Neural crest cell (in vitro differentiated cells): Measurements from ENCODE around the gene KRT81. TPM values are rescaled to one million over a fixed set of nuclear protein-coding genes. Genes with fewer than 3 reads are reported as not detected.

Experiments
- DNase-seq: peaks from one replicate; pipeline ENCODE4 v3.0.0; 2021; ENCODE audit warnings: low read depth, mixed read lengths, low spot score
- H3K27ac Mint-ChIP-seq: one replicate; pipeline ENCODE4 v1.8.0; 2021; ENCODE audit warnings: mild to moderate bottlenecking, mixed read lengths; ENCODE audit not compliant: unreplicated experiment
- H3K27me3 Mint-ChIP-seq: 2 replicates; pipeline ENCODE4 v1.8.0; 2021; ENCODE audit warnings: low read depth, mild to moderate bottlenecking, mixed read lengths
- H3K36me3 Mint-ChIP-seq: 2 replicates; pipeline ENCODE4 v1.8.0; 2021; ENCODE audit warnings: low read depth, mild to moderate bottlenecking, mixed read lengths
- H3K4me1 Mint-ChIP-seq: 2 replicates; pipeline ENCODE4 v1.8.0; 2021; ENCODE audit warnings: mixed read lengths
- H3K4me3 Mint-ChIP-seq: one replicate; pipeline ENCODE4 v1.8.0; 2021; ENCODE audit warnings: mild to moderate bottlenecking, mixed read lengths
- H3K9me3 Mint-ChIP-seq: 2 replicates; pipeline ENCODE4 v1.8.0; 2021; ENCODE audit warnings: mixed read lengths
- total RNA-seq: library from RNA; stranded (reverse); gene quantifications from 2 replicates; pipeline ENCODE4 v1.2.1, GENCODE V29; 2021
- TF ChIP-seq, protein P1 (sequence below): fragments of 200-600 bp; sonication (generic); conservative IDR thresholded peaks from 2 replicates; pipeline ENCODE4 v1.5.0; 2021; ENCODE audit warnings: antibody characterized with exemption, mild to moderate bottlenecking

KRT81 gene
- total RNA-seq, 1 donor from 2014 or later: not detected

GRCh38 chr12:52239767-52240166 lies 51.6 kb downstream of the KRT81 start:
- Mint-ChIP-seq H3K27ac (no peak overlapping the region), H3K4me1 (peaks cover 5% of the 10 kb centered on the region), H3K27me3 (peaks cover 24% of the 10 kb centered on the region), H3K4me3 (no peak overlapping the region), H3K36me3 (no peaks in the 10 kb centered on the region), H3K9me3 (no peaks in the 10 kb centered on the region)
- TF ChIP-seq, protein P1, sequence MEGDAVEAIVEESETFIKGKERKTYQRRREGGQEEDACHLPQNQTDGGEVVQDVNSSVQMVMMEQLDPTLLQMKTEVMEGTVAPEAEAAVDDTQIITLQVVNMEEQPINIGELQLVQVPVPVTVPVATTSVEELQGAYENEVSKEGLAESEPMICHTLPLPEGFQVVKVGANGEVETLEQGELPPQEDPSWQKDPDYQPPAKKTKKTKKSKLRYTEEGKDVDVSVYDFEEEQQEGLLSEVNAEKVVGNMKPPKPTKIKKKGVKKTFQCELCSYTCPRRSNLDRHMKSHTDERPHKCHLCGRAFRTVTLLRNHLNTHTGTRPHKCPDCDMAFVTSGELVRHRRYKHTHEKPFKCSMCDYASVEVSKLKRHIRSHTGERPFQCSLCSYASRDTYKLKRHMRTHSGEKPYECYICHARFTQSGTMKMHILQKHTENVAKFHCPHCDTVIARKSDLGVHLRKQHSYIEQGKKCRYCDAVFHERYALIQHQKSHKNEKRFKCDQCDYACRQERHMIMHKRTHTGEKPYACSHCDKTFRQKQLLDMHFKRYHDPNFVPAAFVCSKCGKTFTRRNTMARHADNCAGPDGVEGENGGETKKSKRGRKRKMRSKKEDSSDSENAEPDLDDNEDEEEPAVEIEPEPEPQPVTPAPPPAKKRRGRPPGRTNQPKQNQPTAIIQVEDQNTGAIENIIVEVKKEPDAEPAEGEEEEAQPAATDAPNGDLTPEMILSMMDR: no peak
- DNase-seq: no peak

DNA sequence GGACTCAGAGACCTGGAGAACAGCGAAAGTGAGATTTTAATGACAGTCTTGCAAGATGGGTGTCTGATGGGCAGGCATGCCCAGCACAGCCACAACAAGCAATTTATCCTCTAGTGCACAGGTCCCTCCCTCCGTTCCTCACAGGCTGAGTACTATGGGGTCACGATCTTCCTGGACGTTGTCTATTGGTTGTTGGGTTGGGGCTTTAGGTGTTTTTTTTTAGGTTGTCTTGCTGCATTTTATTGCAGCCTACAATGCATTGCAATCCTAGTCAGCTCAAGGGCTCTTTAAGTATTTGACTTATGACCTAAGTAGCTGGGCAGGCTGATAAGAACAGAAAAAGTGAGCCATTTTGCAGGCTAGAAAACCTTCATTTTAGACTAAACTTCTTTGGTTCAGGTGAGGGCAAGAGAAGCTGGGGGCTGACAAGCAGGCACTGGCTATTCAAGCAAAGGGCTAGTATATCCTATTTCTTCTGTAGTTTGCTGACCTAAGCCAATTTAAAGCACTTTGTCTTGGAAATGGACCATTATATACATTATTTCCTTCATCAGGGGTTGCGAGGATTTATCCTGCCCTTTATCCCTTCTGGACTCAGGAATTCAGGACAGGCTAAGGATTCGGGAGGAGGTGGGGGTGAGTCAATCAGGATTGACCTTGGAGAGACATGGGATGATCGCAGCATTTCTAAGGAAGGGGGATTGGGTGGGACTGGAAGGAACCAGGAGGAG lies 52.3 kb downstream of the KRT81 start:
- Mint-ChIP-seq H3K4me1 (peaks cover 5% of the 10 kb centered on the region), H3K27me3 (peaks cover 30% of the 10 kb centered on the region), H3K36me3 (no peaks in the 10 kb centered on the region), H3K27ac (no peak overlapping the region), H3K9me3 (no peaks in the 10 kb centered on the region), H3K4me3 (no peak overlapping the region)
- no peak for DNase-seq
- TF ChIP-seq, protein P1: no peak

- TF ChIP-seq, protein P1: no peak
- Mint-ChIP-seq H3K4me1 (peaks cover 4% of the 10 kb centered on the region), H3K9me3 (no peaks in the 10 kb centered on the region), H3K27me3 (peaks cover 36% of the 10 kb centered on the region), H3K36me3 (no peaks in the 10 kb centered on the region), H3K27ac (no peak overlapping the region), H3K4me3 (no peak overlapping the region)
- no peak for DNase-seq
Measured at GRCh38 chr12:52238207-52238840, 53.0 kb downstream of the KRT81 start.

DNA sequence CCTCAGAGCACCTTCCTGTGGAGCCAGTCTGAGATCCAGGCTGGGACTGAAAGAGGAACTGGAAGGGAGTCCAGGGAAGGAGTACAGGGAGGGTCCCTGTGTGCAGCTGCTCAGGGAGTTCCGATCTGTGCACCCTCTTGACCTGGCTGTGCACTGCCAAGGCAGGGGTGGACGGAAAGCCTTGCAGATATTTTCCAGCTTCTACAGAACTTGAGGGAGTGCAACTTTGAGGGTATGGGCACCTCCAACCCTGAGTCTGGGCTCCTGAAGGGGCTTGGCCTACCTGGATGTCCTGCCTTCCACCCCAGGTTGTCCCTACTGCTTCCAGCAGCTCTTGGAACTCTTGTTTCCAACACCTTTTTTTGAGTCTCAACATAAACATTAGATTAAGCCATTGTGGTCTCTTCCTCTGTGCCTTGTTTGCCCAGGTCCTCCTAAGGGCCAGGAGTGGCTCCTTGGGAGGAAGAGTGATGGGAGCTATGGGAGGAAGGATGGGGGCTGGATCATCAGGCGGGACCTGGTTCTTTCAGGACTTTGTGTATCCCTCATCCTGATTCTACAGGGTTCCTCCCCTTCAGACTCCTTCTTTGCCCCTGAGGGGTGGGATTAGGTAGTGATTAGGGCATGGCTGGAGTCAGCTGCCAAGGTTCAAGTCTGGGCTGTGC lies 54.8 kb downstream of the KRT81 start:
- H3K4me1 Mint-ChIP-seq: peaks cover 15% of the 10 kb centered on the region
- TF ChIP-seq, protein P1: no peak
- H3K4me3 Mint-ChIP-seq: no peak overlapping the region
- DNase-seq: no peak
- H3K27ac Mint-ChIP-seq: no peak overlapping the region
- H3K27me3 Mint-ChIP-seq: peaks cover 54% of the 10 kb centered on the region
- no peaks in the 10 kb centered on the region for H3K9me3 Mint-ChIP-seq
- H3K36me3 Mint-ChIP-seq: no peaks in the 10 kb centered on the region

Other genes starting within 250 kb of the KRT81 start
- 51.0 and 52.8 TPM in 2 replicates for gene NR4A1, start 240.1 kb downstream of the KRT81 start, total RNA-seq
- 32.1 and 34.3 TPM in 2 replicates for gene ATG101, start 221.6 kb downstream of the KRT81 start, total RNA-seq
- not detected in 2 replicates for gene SMIM41, start 211.8 kb downstream of the KRT81 start, total RNA-seq
- gene KRT80, start 99.5 kb downstream of the KRT81 start, total RNA-seq: not detected in 2 replicates
- gene KRT7, start 58.3 kb downstream of the KRT81 start, total RNA-seq: not detected in 2 replicates
- gene KRT86, start 16.9 kb downstream of the KRT81 start, total RNA-seq: not detected in 2 replicates
- gene KRT83, start 29.9 kb upstream of the KRT81 start, total RNA-seq: not detected in 2 replicates
- gene KRT85, start 75.9 kb upstream of the KRT81 start, total RNA-seq: not detected in 2 replicates
- gene KRT84, start 94.1 kb upstream of the KRT81 start, total RNA-seq: not detected in 2 replicates
- not detected in 2 replicates for gene KRT82, start 114.8 kb upstream of the KRT81 start, total RNA-seq
- gene KRT75, start 142.8 kb upstream of the KRT81 start, total RNA-seq: not detected in 2 replicates
- not detected in 2 replicates for gene KRT6B, start 160.6 kb upstream of the KRT81 start, total RNA-seq
- not detected in 2 replicates for gene KRT6C, start 182.3 kb upstream of the KRT81 start, total RNA-seq
- not detected in 2 replicates for gene KRT6A, start 201.7 kb upstream of the KRT81 start, total RNA-seq
- gene KRT5, start 228.9 kb upstream of the KRT81 start, total RNA-seq: not detected in 2 replicates